ENCODE measurements around the gene PRAMEF12. TPM values are rescaled to one million over a fixed set of nuclear protein-coding genes. Genes with fewer than 3 reads are reported as not detected.

Gene PRAMEF12
- polyA plus RNA-seq, 1 of the 3 experiments (the other 2 are of a cell fraction): not detected

DNA sequence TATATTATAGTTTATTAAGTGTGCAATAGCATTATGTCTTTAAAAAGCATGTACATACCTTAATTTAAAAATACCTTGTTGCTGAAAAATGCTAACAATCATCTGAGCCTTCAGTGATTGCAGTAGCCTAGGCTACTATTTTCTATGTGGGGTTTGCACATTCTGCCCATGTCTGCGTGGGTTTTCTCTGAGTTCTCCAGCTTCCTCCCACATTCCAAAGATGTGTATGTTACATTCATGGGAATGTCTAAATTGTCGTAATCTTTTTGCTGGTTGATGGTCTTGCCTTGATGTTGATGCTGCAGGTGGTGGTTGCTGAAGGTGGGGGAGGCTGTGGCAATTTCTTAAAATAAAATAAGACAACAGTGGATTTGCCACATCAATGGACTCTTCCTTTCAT is 45.1 kb upstream of the PRAMEF12 start:
- DNase-seq: no peak
- Histone ChIP-seq H3K4me3 (ENCODE audit: low read depth in 2 of 2, low read length in 1 of 2) (no peak overlapping the region), H3K27ac (ENCODE audit: low read depth in 2 of 2, low read length in 1 of 2) (no peak overlapping the region), H3K9me2 (no peaks in the 10 kb centered on the region), H4K20me1 (ENCODE audit: insufficient read depth) (no peaks in the 10 kb centered on the region), H3K27me3 (ENCODE audit: insufficient read depth) (peaks cover 5% of the 10 kb centered on the region; the same call in 1 of the 2 replicates), H3K9me3 (no peaks in the 10 kb centered on the region), H3K36me3 (replicated peaks in 1 of 2; ENCODE audit: control insufficient read depth in 1 of 2, insufficient read depth in 2 of 2, low read length in 1 of 2) (no peaks in the 10 kb centered on the region), H3K4me2 (no peak overlapping the region), H3K9ac (no peak overlapping the region), H3K4me1 (ENCODE audit: control insufficient read depth in 1 of 2, insufficient read depth in 2 of 2, low read depth in 1 of 2, low read length in 1 of 2) (no peaks in the 10 kb centered on the region), H3K79me2 (ENCODE audit: insufficient read depth) (no peaks in the 10 kb centered on the region), H2AFZ (ENCODE audit: low read depth) (no peak overlapping the region), H3F3A (replicated peaks; ENCODE audit: insufficient read depth) (no peaks in the 10 kb centered on the region)
- POLR2A ChIA-PET: no interaction called here
- TF ChIP-seq RXRA (IDR thresholded peaks at IDR 0.05; ENCODE audit: borderline replicate concordance, low read depth) (no peak), TCF12 (IDR thresholded peaks at IDR 0.05) (no peak), JUND (IDR thresholded peaks at IDR 0.05) (no peak), FOXM1 (IDR thresholded peaks at IDR 0.05; ENCODE audit: low read depth) (no peak)
- TF ChIP-seq, protein P1, sequence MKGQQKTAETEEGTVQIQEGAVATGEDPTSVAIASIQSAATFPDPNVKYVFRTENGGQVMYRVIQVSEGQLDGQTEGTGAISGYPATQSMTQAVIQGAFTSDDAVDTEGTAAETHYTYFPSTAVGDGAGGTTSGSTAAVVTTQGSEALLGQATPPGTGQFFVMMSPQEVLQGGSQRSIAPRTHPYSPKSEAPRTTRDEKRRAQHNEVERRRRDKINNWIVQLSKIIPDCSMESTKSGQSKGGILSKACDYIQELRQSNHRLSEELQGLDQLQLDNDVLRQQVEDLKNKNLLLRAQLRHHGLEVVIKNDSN (IDR thresholded peaks at IDR 0.05; ENCODE audit: borderline replicate concordance, low read depth): no peak
- TF ChIP-seq, protein P2, sequence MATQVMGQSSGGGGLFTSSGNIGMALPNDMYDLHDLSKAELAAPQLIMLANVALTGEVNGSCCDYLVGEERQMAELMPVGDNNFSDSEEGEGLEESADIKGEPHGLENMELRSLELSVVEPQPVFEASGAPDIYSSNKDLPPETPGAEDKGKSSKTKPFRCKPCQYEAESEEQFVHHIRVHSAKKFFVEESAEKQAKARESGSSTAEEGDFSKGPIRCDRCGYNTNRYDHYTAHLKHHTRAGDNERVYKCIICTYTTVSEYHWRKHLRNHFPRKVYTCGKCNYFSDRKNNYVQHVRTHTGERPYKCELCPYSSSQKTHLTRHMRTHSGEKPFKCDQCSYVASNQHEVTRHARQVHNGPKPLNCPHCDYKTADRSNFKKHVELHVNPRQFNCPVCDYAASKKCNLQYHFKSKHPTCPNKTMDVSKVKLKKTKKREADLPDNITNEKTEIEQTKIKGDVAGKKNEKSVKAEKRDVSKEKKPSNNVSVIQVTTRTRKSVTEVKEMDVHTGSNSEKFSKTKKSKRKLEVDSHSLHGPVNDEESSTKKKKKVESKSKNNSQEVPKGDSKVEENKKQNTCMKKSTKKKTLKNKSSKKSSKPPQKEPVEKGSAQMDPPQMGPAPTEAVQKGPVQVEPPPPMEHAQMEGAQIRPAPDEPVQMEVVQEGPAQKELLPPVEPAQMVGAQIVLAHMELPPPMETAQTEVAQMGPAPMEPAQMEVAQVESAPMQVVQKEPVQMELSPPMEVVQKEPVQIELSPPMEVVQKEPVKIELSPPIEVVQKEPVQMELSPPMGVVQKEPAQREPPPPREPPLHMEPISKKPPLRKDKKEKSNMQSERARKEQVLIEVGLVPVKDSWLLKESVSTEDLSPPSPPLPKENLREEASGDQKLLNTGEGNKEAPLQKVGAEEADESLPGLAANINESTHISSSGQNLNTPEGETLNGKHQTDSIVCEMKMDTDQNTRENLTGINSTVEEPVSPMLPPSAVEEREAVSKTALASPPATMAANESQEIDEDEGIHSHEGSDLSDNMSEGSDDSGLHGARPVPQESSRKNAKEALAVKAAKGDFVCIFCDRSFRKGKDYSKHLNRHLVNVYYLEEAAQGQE (IDR thresholded peaks at IDR 0.05; ENCODE audit: low read depth, low read length): no peak
- TF ChIP-seq, protein P3, sequence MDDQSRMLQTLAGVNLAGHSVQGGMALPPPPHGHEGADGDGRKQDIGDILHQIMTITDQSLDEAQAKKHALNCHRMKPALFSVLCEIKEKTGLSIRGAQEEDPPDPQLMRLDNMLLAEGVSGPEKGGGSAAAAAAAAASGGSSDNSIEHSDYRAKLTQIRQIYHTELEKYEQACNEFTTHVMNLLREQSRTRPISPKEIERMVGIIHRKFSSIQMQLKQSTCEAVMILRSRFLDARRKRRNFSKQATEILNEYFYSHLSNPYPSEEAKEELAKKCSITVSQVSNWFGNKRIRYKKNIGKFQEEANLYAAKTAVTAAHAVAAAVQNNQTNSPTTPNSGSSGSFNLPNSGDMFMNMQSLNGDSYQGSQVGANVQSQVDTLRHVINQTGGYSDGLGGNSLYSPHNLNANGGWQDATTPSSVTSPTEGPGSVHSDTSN (IDR thresholded peaks at IDR 0.05): no peak
- CTCF ChIA-PET: no interaction called here
- 6% methylated on average over 2 of the region's 2 CpGs for WGBS (ENCODE audit: low lambda C conversion rate)

DNA sequence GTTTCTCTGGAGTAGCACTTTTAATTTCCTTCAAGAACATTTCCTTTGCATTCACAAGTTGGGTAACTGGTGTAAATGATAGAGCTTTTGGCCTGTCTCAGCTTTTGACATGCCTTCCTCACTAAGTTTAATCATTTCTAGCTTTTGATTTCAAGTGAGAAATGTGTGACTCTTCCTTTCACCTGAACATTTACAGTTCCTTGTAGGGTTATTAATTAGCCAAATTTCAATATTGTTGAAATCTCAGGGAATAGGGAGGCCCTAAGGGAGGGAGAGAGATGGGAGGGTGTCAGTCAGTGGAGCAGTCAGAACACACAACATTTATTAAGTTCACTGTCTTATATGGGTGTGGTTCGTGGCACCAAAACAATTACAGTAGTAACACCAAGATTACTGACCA is 43.4 kb upstream of the PRAMEF12 start:
- no peaks in the 10 kb centered on the region for H3F3A ChIP-seq (replicated peaks; ENCODE audit: insufficient read depth)
- H4K20me1 ChIP-seq (ENCODE audit: insufficient read depth): no peaks in the 10 kb centered on the region
- no peak overlapping the region for H3K9ac ChIP-seq
- no peaks in the 10 kb centered on the region for H3K9me2 ChIP-seq
- POLR2A ChIA-PET: no interaction called here
- no peak overlapping the region for H3K4me2 ChIP-seq
- H3K79me2 ChIP-seq (ENCODE audit: insufficient read depth): no peaks in the 10 kb centered on the region
- no peak overlapping the region for H3K27ac ChIP-seq (ENCODE audit: low read depth in 2 of 2, low read length in 1 of 2)
- H3K36me3 ChIP-seq (replicated peaks in 1 of 2; ENCODE audit: control insufficient read depth in 1 of 2, insufficient read depth in 2 of 2, low read length in 1 of 2): no peaks in the 10 kb centered on the region
- H3K27me3 ChIP-seq (ENCODE audit: insufficient read depth): no peaks in the 10 kb centered on the region
- no peak for DNase-seq
- H3K4me3 ChIP-seq (ENCODE audit: low read depth in 2 of 2, low read length in 1 of 2): no peak overlapping the region
- no peaks in the 10 kb centered on the region for H3K4me1 ChIP-seq (ENCODE audit: control insufficient read depth in 1 of 2, insufficient read depth in 2 of 2, low read depth in 1 of 2, low read length in 1 of 2)
- 0% methylated on average over 1 of the region's 1 CpG for WGBS (ENCODE audit: low lambda C conversion rate)
- CTCF ChIA-PET: no interaction called here
- H2AFZ ChIP-seq (ENCODE audit: low read depth): no peak overlapping the region
- H3K9me3 ChIP-seq: no peaks in the 10 kb centered on the region
- TF ChIP-seq POLR2AphosphoS5 (IDR thresholded peaks at IDR 0.05; ENCODE audit: low read depth, low read length): no peak
- TF ChIP-seq MEF2A (IDR thresholded peaks at IDR 0.05; ENCODE audit: borderline replicate concordance, low read depth): no peak
- TF ChIP-seq, protein P3 (IDR thresholded peaks at IDR 0.05): no peak
- TF ChIP-seq, protein P4, sequence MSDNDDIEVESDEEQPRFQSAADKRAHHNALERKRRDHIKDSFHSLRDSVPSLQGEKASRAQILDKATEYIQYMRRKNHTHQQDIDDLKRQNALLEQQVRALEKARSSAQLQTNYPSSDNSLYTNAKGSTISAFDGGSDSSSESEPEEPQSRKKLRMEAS (IDR thresholded peaks at IDR 0.05; ENCODE audit: low read depth): no peak
- TF ChIP-seq SIN3A (IDR thresholded peaks at IDR 0.05; ENCODE audit: borderline replicate concordance, low read depth, low read length): no peak
- no peak for TF ChIP-seq TAF1 (IDR thresholded peaks at IDR 0.05; ENCODE audit: borderline replicate concordance, low read depth, low read length)
- TF ChIP-seq ELF1 (IDR thresholded peaks at IDR 0.05): no peak
- no peak for TF ChIP-seq SMC3 (IDR thresholded peaks at IDR 0.05; ENCODE audit: low read depth, low read length)
- TF ChIP-seq GATA2 (CRISPR knock-in tag; IDR thresholded peaks at IDR 0.05): no peak
- no peak for TF ChIP-seq YY1 (IDR thresholded peaks at IDR 0.05; ENCODE audit: low read depth)
- no peak for TF ChIP-seq EP300 (IDR thresholded peaks at IDR 0.05; ENCODE audit: borderline replicate concordance in 1 of 2, low read depth in 1 of 2, low read length in 1 of 2)
- TF ChIP-seq TCF12 (IDR thresholded peaks at IDR 0.05): no peak
- no peak for TF ChIP-seq MXI1 (IDR thresholded peaks at IDR 0.05; ENCODE audit: low read depth, low read length)
- TF ChIP-seq RXRA (IDR thresholded peaks at IDR 0.05; ENCODE audit: borderline replicate concordance, low read depth): no peak
- TF ChIP-seq, protein P5, sequence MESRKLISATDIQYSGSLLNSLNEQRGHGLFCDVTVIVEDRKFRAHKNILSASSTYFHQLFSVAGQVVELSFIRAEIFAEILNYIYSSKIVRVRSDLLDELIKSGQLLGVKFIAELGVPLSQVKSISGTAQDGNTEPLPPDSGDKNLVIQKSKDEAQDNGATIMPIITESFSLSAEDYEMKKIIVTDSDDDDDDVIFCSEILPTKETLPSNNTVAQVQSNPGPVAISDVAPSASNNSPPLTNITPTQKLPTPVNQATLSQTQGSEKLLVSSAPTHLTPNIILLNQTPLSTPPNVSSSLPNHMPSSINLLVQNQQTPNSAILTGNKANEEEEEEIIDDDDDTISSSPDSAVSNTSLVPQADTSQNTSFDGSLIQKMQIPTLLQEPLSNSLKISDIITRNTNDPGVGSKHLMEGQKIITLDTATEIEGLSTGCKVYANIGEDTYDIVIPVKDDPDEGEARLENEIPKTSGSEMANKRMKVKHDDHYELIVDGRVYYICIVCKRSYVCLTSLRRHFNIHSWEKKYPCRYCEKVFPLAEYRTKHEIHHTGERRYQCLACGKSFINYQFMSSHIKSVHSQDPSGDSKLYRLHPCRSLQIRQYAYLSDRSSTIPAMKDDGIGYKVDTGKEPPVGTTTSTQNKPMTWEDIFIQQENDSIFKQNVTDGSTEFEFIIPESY (IDR thresholded peaks at IDR 0.05; ENCODE audit: borderline replicate concordance, low read depth): no peak

Measured in SK-N-SH (cell line).